Measurements from ENCODE around the gene NOL9. TPM values are rescaled to one million over a fixed set of nuclear protein-coding genes. Genes with fewer than 3 reads are reported as not detected.

The NOL9 gene
- total and polyA plus RNA-seq, 2 of the 13 experiments (the other 11 are each of a cell fraction or from before 2014, with no cell fraction given): 18.0 to 24.7 TPM

DNA sequence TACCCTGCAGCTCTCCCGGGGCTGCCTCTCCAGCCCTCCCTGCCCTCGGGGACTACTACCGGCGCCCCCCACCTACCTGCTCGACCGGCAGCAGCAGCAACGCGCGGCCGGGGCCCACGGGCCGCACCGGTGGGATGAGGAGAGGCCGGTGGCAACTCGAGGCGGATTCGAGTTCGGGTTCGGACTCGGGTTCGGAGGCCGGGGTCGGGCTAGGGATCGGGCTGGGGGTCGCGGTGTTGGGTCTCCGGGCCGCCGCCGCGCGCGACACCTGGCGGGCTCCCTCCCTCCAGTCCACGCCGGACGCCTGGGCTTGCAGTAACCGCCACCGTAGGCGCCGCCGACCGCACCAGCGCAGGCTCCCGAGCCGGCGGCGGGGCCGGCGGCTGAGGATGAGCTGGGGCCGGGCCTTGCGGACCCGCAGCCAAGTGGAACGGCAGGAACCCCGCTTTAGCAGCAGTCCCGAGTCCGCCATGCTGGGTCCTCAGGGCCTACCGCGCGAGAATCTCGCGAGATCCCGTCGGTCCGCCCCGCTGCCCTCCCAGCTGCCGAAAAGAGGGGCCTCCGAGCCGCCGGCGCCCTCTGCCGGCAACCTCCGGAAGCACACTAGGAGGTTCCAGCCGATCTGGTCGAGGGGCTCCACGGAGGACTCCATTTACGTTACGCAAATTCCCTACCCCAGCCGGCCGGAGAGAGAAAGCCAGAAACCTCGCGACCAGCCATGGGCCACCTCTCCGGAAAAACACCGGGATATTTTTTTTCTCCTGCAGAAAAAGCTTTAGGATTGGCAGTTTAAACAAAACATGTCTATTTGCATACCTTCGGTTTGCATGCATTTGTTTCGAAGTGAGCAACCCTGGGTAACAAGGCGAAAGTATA lies at the start of gene NOL9 (continued):
- TF ChIP-seq ZNF260 (CRISPR knock-in tag; IDR thresholded peaks at IDR 0.05; ENCODE audit: borderline replicate concordance, low read depth) (no peak), ZNF496 (CRISPR knock-in tag; IDR thresholded peaks at IDR 0.05; ENCODE audit: insufficient replicate concordance) (no peak), ZNF331 (CRISPR knock-in tag; IDR thresholded peaks at IDR 0.05) (0 out of 2 replicates have a peak, but pooled peaks have one; percentile 26), ZMYM4 (CRISPR knock-in tag; IDR thresholded peaks at IDR 0.05) (peak; percentile 98), XBP1 (CRISPR knock-in tag; IDR thresholded peaks at IDR 0.05) (no peak), DNMT3B (CRISPR knock-in tag; conservative IDR thresholded peaks at IDR 0.05) (no peak), SOX13 (IDR thresholded peaks at IDR 0.05) (peak; percentile 59; the same call in 1 of the 2 replicates), SOX13 (CRISPR knock-in tag; conservative IDR thresholded peaks at IDR 0.05 in 1 of 2, IDR thresholded peaks at IDR 0.05 in 1 of 2) (peak in 1 of 2 experiments; percentile 35; a peak in 1 of 4 replicates), ELF1 (CRISPR knock-in tag; IDR thresholded peaks at IDR 0.05) (peak; percentile 70), SMAD3 (CRISPR knock-in tag; IDR thresholded peaks at IDR 0.05) (peak; percentile 56; the same call in 1 of the 2 replicates), JDP2 (CRISPR knock-in tag; IDR thresholded peaks at IDR 0.05; ENCODE audit: borderline replicate concordance) (no peak), ZNF337 (CRISPR knock-in tag; IDR thresholded peaks at IDR 0.05; ENCODE audit: borderline replicate concordance, low read depth) (peak; percentile 69; the same call in 1 of the 2 replicates), ATF1 (CRISPR knock-in tag; IDR thresholded peaks at IDR 0.05) (no peak), KDM2A (CRISPR knock-in tag; IDR thresholded peaks at IDR 0.05; ENCODE audit: borderline replicate concordance, low read depth) (peak; percentile 93), SMARCC2 (IDR thresholded peaks at IDR 0.05) (no peak), POGZ (CRISPR knock-in tag; IDR thresholded peaks at IDR 0.05) (peak; percentile 96), MAF1 (CRISPR knock-in tag; IDR thresholded peaks at IDR 0.05; ENCODE audit: borderline replicate concordance) (peak; percentile 92; the same call in 1 of the 2 replicates), ZKSCAN1 (IDR thresholded peaks at IDR 0.05; ENCODE audit: low read length) (no peak), SP4 (CRISPR knock-in tag; IDR thresholded peaks at IDR 0.05) (peak; percentile 80), ZNF709 (CRISPR knock-in tag; IDR thresholded peaks at IDR 0.05) (peak; percentile 65; the same call in 1 of the 2 replicates), BCL6 (CRISPR knock-in tag; IDR thresholded peaks at IDR 0.05) (0 out of 2 replicates have a peak, but pooled peaks have one; percentile 59), JUND (CRISPR knock-in tag; IDR thresholded peaks at IDR 0.05) (no peak), PTBP1 (IDR thresholded peaks at IDR 0.05; ENCODE audit: low read depth, low read length, poor library complexity, severe bottlenecking) (no peak), ZNF615 (CRISPR knock-in tag; IDR thresholded peaks at IDR 0.05; ENCODE audit: borderline replicate concordance) (0 out of 2 replicates have a peak, but pooled peaks have one; percentile 52), TCF7 (IDR thresholded peaks at IDR 0.05; ENCODE audit: low read depth) (0 out of 2 replicates have a peak, but pooled peaks have one; percentile 14)
- TF ChIP-seq, protein P1, sequence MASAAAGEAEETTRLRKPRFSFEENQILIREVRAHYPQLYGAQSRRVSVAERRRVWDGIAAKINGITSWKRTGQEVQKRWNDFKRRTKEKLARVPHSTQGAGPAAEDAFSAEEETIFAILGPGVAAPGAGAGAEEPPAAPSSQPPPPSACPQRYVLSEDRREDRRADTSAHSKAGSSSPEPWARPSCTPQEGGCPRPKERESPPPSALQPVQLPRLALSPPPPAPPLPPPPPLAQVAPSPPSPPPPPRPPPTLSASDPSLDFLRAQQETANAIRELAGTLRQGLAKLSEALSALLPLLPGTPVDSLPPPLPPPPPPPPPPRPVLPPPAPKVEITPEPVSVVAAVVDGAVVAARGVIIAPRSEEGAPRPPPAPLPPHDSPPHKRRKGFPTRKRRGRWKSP (CRISPR knock-in tag; IDR thresholded peaks at IDR 0.05): no peak
- TF ChIP-seq, protein P2, sequence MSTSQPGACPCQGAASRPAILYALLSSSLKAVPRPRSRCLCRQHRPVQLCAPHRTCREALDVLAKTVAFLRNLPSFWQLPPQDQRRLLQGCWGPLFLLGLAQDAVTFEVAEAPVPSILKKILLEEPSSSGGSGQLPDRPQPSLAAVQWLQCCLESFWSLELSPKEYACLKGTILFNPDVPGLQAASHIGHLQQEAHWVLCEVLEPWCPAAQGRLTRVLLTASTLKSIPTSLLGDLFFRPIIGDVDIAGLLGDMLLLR (CRISPR knock-in tag; IDR thresholded peaks at IDR 0.05): no peak; the same call in 1 of the 2 replicates
- TF ChIP-seq, protein P3, sequence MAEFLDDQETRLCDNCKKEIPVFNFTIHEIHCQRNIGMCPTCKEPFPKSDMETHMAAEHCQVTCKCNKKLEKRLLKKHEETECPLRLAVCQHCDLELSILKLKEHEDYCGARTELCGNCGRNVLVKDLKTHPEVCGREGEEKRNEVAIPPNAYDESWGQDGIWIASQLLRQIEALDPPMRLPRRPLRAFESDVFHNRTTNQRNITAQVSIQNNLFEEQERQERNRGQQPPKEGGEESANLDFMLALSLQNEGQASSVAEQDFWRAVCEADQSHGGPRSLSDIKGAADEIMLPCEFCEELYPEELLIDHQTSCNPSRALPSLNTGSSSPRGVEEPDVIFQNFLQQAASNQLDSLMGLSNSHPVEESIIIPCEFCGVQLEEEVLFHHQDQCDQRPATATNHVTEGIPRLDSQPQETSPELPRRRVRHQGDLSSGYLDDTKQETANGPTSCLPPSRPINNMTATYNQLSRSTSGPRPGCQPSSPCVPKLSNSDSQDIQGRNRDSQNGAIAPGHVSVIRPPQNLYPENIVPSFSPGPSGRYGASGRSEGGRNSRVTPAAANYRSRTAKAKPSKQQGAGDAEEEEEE (CRISPR knock-in tag; IDR thresholded peaks at IDR 0.05; ENCODE audit: borderline replicate concordance): no peak
